HS-27A (cell line): ENCODE data around the gene MBTPS1.

Source experiments
- DNase-seq: peaks from one replicate; pipeline ENCODE4 v3.0.0-alpha.2; 2012; ENCODE audit warnings: low read depth, missing footprints

MBTPS1 gene

DNA sequence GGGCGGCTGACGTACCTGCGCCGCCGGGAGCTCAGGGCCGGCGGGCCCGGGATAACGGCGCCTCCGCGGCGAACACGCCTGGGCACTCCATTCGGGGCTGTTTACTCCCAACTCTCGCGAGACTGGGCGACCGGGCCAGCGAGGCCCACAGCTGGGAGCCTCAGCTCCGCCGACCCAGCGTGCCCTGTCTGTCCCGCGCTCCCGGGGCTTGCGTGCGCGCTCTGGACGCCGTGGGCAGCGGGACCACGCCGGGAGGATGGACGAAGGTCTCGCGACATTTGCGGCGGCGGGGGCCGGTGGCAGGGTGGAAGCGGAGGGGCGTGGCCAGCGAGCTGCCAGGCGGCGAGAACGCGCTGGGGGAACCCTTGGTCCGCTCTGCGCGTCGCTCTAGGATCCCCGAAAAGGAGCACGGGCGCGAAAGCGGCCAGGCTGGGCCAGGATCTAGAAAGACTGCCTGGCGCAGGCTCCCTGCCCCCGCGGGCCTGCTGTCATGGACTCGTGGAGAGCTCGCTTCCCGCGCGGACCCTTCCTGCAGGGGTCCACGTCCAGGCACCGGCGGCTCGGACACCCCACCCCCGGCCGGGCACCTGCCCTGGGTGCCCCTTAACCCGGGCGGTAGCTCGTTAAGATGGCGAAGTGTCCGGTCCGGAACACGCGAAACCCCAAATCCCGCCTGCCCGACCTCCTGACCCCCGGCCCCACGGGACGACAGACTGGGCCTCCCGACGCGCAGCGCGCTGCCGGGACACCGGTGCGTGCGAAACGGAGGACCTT is at the start of gene MBTPS1:
Gene MBTPS1, minus strand, starts transcription at position 223 of the 774 bp plus-strand sequence. CDS start 15,159 bp downstream, outside the sequence.
- peak; percentile 91 for DNase-seq

DNA sequence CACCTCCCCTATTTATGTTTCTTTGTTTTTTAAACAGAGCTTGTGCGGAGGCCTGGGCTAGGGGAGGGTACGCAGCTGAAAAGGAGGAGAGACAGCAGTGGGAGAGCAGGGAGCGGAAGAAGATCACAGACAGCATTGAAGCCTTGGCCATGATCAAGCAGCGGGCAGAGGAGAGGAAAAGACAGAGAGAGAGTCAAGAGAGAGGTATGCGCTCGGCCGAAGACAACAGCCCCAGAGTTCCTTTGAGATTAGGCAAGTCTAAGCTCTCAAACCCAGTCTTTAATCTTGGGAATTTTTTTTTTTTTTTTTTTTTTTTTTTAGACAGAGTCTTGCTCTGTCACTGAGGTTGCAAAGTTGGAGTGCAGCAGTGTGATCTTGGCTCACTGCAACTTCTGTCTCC is 49.0 kb upstream of the MBTPS1 start:
- no peak for DNase-seq

DNA sequence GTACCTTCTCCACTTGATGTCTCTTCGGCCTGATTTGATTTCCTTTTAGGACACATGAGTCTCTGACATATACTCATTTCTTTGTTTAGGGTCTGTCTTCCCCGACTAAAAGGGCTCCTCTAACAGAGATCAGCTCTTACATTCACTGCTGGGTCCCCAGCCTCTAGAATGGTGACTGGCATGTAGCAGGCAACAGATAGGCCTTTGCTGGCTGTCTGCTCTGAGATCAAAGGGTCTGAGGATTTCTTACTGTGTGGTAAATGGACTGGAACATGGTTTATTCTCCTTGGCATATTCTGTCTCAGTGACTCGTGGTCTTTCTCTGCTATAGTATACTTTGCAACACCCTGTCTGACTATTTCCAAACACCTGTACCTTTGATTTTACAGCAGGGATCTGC is 45.1 kb upstream of the MBTPS1 start:
- DNase-seq = no peak

- no peak for DNase-seq
Observed at GRCh38 chr16:84161037-84161436, 44.3 kb upstream of the MBTPS1 start.

GRCh38 chr16:84159800-84160199 is 43.1 kb upstream of the MBTPS1 start:
- DNase-seq = no peak

DNA sequence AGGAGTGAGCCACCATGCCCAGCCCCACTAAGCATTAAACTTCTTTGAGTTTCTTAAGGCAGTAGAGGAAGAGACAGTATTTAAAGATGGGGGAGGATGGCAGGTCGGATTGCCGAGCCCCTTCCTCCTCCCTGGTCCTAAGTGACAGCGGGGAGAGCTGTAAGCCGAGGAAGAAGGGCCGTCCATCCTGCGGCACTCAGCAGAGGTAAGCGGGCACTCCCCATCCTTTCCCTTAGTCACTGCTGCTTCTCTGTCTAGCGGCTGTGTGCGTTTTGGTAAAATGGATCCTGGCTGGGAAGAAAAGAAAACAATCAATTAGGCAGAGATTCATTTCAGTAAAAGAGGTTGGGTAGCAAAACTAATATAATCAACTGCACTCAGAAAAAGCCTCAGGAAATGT is 42.3 kb upstream of the MBTPS1 start:
- no peak for DNase-seq

DNA sequence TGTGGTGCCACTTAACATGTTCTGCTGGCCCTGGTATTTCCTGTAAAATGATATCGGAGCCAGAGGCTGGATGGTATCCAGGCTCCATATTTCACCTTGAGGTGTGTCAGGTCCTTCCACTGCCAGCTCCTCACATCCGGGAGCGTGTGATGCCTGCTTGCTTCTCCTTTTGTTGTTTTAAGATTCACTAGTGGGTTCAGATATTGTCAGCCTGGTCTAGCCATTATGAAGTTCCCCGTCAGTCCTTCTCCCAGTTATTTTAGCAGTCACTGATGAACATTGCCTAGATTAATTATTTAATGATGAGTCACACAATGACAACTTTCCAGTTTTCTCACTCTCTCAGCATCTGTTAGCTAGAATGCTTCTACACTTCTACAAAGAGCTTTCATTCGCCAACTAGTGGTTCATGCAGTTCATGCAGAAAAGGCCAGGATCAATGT is 39.6 kb upstream of the MBTPS1 start:
- DNase-seq = no peak

GRCh38 chr16:84155771-84156170 is 39.0 kb upstream of the MBTPS1 start:
- DNase-seq = no peak

DNA sequence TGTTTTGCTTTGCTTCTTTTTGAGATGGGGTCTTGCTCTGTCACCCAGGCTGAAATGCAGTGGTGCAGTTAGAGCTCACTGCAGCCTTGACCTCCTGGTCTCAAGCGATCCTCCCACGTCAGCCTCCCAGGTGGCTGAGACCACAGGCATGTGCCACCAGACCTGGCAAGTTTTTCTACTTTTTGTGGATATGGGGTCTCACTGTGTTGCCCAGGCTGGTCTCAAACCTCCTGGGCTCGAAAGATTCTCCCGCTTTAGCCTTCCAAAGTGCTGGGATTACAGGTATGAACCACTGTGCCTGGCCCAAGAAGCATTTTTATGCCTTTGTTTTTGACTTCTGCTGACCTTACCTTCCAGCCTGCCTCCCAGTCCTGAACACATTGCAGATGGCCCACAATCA is 38.5 kb upstream of the MBTPS1 start:
- DNase-seq = no peak

GRCh38 chr16:84153660-84154214 is 37.0 kb upstream of the MBTPS1 start:
- no peak for DNase-seq

- no peak for DNase-seq
Observed at GRCh38 chr16:84150926-84151325, 34.2 kb upstream of the MBTPS1 start.

GRCh38 chr16:84144859-84145639 is 28.3 kb upstream of the MBTPS1 start, which contains the start of the genes DNAAF1 and HSDL1:
Gene DNAAF1, plus strand, starts transcription at chr16:84145308. Its CDS starts 133 bp downstream, at chr16:84145441.
Gene HSDL1, minus strand, starts transcription at chr16:84145177. Its CDS starts 13,856 bp downstream, at chr16:84131321.
- DNase-seq = peak; percentile 41

DNA sequence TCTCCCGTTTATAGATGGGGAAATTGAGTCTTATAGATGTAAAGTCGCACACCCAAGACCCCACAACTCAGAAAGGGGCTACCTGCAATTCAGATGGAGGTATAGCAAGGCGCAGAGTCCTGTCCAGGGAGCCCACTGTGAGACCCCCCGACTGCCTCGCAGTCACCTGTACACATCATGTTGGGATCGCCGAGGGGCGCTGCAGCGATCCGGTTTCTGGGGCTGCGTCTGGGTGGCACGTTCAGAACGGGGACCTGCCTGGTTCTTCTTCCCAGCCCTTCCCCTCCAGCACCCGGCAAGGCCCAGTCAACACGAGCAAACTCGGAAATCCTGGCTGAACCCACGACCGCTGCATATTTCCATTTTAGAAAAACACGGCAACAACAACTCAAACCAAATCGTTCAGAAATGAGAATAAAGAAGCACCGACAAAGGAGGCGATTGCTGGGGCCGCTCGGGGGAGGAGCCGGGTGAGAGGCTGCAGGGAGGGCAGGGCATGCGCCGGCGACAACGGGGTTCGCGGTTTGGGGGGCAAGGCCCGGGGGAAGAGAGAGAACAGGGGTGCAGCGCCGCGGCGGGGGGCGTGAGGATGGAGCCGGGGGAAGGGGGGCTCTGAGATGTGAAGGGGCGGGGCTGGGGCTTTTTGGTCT is 27.6 kb upstream of the MBTPS1 start:
- DNase-seq = no peak

GRCh38 chr16:84143784-84144199 is 27.1 kb upstream of the MBTPS1 start:
- DNase-seq = no peak

DNA sequence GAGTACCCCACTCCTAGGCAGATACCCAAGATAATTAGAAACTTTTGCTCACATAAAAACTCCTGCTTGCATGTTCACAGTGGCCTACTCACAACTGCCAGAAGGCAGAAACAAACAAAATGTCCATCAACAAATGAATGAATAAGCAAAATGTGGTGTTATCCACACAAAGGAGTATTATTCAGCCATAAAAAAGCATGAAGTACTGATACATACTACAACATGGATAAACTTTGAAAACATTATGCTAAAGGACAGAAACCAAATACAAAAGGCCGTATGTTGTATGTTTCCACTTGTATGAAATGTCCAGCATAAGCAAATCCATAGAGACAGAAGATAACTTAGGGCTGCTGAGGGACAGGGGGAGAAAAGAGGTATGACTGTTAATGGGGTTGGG is 26.3 kb upstream of the MBTPS1 start:
- DNase-seq = no peak

DNA sequence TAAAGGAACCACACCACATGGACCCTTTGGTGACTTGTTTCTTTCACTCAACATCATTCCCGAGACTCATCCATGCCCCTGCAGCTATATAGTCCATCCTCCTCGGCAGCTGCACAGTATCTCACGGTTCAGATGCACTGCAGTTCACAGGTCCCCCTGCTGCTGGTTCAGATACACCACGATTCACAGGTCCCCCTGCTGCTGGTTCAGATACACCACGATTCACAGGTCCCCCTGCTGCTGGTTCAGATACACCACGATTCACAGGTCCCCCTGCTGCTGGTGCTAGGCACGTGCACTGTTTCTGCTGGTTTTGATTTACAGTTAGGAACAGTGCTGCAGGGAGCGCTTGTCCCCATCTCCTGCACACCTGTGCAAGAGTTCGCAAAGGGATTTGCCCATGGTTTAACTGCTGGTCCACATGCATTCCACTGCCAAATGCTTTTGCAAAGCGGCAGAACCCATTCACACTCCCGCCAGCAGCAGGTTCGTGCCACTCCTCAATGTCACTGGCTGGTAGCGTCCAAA is 24.5 kb upstream of the MBTPS1 start:
- no peak for DNase-seq

- no peak for DNase-seq
Observed at GRCh38 chr16:84139628-84140258, 23.0 kb upstream of the MBTPS1 start.

GRCh38 chr16:84138824-84139627 is 22.3 kb upstream of the MBTPS1 start:
- DNase-seq = no peak

GRCh38 chr16:84138500-84138823 is 21.7 kb upstream of the MBTPS1 start:
- no peak for DNase-seq

DNA sequence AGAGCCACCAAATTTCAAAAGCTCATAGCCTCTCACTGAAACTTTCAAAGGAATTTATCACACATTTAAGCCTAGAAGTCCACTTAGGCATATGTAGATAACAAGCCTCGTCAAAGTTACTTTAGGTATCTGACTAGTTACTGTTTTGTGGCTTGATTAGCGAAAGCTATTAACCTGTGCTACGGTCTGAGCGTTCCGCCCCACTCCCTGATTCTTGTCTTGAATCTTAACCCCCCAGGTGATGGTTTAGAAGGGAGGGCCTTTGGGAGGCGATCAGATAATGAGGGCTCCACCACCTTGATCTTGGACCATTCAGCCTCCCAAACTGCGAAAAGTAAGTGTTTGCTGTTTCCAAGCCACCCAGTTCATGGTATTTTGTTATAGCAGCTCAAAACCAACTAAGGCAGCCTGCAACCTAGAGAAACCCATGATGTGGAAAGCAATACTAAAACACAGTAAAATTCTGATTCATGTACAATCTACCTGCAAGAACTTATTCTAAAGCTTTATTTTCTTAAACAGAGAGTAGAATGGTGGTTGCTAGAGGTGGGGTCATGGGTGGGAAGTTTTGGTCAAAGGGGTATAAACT is 21.1 kb upstream of the MBTPS1 start:
- DNase-seq = no peak
